Measurements from ENCODE around the gene SHMT1.

Gene SHMT1

DNA sequence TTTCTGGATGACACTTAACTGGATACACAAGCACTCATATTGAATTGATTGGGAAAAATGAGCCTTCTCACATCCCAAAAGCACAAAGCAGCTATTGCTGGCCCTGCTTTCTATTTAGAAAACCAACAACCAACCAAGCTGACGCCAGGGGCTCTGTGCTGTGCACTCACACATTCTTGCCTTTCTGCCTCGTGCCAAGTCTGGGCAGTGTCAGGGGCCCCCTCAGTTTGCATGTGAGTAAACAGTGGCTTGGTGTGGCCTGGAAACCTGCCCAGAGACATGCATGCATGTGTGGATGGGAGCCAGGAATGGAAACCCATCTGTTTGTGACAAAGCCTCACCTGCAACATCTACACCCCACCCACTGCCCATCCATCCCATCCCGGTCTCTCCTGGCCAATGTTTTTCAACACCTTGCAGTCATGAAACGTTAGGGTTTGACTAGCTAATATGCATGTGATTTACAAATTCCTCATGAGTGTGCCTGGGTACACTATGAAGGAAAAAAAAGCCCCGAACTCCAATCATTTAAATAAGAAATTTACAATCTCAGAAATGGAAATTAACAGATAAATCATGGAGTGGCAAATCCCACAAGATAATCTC, 82.5 kb downstream of the SHMT1 start:
- DNase-seq, result no peak

DNA sequence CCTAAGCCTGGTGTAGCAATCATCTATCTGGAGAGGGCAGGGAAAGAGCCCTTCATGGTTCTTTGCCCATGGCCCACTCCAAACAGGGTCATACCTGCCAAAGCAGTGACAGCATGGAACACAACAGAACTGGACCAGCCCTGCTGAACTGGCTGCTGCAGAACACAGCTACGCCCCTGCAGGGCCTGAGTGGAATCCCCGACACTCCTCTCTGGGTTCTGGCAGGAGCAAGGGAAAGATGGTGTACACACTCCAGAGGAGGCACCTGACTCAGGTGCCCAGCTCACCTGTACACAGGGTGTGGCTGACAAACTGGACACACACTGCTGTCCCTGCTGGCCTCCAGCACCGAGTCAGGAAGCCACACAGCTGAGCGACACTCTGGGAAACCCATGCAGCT, 83.1 kb downstream of the SHMT1 start:
- no peak for DNase-seq

DNA sequence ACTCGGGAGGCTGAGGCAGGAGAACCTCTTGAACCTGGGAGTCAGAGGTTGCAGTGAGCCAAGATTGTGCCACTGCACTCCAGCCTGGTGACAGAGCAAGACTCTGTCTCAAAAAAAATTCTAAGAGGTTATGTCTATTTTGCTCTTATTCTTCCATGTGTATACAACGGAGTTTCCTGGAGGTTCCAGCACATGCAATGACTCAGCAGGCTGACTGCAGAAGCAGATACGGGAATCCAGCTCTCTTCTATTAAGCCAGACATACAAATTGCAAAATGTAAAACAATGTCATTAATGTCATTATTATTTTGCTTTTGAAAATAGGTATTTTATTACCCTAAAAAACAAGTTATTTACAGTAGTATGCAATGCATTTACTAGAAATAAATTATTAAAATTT, 84.5 kb downstream of the SHMT1 start:
- DNase-seq, result no peak
